ENCODE measurements around the gene ORM2.
A peak's percentile ranks its signal among the peaks of the same experiment; 100 is the strongest.

GRCh38 chr9:114339130-114339908, 9.7 kb downstream of the ORM2 start:
- TF ChIP-seq, protein P1, sequence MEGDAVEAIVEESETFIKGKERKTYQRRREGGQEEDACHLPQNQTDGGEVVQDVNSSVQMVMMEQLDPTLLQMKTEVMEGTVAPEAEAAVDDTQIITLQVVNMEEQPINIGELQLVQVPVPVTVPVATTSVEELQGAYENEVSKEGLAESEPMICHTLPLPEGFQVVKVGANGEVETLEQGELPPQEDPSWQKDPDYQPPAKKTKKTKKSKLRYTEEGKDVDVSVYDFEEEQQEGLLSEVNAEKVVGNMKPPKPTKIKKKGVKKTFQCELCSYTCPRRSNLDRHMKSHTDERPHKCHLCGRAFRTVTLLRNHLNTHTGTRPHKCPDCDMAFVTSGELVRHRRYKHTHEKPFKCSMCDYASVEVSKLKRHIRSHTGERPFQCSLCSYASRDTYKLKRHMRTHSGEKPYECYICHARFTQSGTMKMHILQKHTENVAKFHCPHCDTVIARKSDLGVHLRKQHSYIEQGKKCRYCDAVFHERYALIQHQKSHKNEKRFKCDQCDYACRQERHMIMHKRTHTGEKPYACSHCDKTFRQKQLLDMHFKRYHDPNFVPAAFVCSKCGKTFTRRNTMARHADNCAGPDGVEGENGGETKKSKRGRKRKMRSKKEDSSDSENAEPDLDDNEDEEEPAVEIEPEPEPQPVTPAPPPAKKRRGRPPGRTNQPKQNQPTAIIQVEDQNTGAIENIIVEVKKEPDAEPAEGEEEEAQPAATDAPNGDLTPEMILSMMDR (IDR thresholded peaks at IDR 0.05; ENCODE audit: low read depth, low read length, poor library complexity, severe bottlenecking), result peak; percentile 95
- no peak for TF ChIP-seq EZH2phosphoT487 (IDR thresholded peaks at IDR 0.05; ENCODE audit: borderline replicate concordance, low read length)

All from DOHH2 (cell line).